Measurements from ENCODE around the gene PKNOX2. TPM values are rescaled to one million over a fixed set of nuclear protein-coding genes. Genes with fewer than 3 reads are reported as not detected.
A peak's percentile ranks its signal among the peaks of the same experiment; 100 is the strongest.

PKNOX2 gene, protein sequence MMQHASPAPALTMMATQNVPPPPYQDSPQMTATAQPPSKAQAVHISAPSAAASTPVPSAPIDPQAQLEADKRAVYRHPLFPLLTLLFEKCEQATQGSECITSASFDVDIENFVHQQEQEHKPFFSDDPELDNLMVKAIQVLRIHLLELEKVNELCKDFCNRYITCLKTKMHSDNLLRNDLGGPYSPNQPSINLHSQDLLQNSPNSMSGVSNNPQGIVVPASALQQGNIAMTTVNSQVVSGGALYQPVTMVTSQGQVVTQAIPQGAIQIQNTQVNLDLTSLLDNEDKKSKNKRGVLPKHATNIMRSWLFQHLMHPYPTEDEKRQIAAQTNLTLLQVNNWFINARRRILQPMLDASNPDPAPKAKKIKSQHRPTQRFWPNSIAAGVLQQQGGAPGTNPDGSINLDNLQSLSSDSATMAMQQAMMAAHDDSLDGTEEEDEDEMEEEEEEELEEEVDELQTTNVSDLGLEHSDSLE
- total RNA-seq, result under 1 TPM; 0.09 to 0.31 (median 0.14) TPM
- long read RNA-seq, result 0 reads

DNA sequence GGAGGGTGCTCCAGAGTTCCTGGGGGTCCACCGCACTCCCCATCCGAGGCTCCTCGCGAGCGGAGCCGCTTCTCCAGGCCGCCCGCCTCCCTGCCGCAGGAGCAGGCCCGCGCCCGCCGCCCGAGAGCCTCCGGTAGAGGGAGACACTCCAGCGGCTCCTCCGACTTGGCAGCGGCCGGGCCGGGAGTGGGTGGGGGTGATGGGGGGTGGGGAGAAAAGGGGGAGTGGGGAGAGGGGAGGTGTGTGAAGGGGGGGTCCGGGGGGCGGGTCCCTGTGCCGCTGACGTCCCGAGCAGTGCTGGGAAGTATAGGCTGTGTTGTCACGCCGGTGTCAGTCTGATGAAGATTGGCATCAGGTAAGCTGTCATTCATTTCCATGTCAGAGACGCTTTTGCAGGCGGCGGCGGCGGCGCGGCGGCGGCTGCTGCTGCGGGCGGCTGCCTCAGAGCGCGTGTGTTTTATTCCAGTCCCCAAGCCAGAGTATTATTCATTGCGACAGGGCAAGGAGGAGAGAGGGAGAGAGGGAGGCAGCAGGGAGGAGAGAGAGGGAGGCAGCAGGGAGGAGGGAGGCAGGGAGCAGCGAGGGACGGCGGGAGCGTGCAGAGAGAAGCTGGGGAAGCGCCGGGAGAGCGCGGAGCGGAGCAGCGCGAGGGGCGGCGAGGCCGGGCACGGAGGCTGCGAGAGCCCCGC, at the start of gene PKNOX2:
TSS of gene PKNOX2 (plus strand) at position 330 of the 689 bp plus-strand sequence. CDS start 186,555 bp downstream, outside the sequence.
- TF ChIP-seq, protein P1, sequence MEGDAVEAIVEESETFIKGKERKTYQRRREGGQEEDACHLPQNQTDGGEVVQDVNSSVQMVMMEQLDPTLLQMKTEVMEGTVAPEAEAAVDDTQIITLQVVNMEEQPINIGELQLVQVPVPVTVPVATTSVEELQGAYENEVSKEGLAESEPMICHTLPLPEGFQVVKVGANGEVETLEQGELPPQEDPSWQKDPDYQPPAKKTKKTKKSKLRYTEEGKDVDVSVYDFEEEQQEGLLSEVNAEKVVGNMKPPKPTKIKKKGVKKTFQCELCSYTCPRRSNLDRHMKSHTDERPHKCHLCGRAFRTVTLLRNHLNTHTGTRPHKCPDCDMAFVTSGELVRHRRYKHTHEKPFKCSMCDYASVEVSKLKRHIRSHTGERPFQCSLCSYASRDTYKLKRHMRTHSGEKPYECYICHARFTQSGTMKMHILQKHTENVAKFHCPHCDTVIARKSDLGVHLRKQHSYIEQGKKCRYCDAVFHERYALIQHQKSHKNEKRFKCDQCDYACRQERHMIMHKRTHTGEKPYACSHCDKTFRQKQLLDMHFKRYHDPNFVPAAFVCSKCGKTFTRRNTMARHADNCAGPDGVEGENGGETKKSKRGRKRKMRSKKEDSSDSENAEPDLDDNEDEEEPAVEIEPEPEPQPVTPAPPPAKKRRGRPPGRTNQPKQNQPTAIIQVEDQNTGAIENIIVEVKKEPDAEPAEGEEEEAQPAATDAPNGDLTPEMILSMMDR (IDR thresholded peaks at IDR 0.05), result peak; percentile 6 to 60 (median 56)
- TF ChIP-seq POLR2A (IDR thresholded peaks at IDR 0.05), result no peak
- WGBS (ENCODE audit: insufficient coverage, low coverage, low lambda C conversion rate, missing lambda C conversion rate), result 4% methylated on average over 30 of the region's 58 CpGs
- peaks cover 0 to 26% (median 5%) of the 10 kb centered on the region in 4 donors for H3K4me1 ChIP-seq
- peak within 1 kb of the TSS; percentile 43 to 53 (median 49) for H3K4me3 ChIP-seq
- no peaks in the 10 kb centered on the region for H3K9me3 ChIP-seq
- ATAC-seq, result peak; percentile 79 to 84 (median 80)
- peak within 1 kb of the TSS in 1 of 3 donors; percentile 13 for H3K27ac ChIP-seq
- peaks cover 0 to 7% of the 10 kb centered on the region in 2 donors for H3K27me3 ChIP-seq
- DNase-seq, result peak; percentile 70 to 82 (median 74)
- intact Hi-C loops (cut with DNase I), result loop anchor here (5.0 to 10.0 kb wide), 2 partner anchors 180 to 193 kb away; no protein-coding TSS in a partner anchor
- no peaks in the 10 kb centered on the region for H3K36me3 ChIP-seq

DNA sequence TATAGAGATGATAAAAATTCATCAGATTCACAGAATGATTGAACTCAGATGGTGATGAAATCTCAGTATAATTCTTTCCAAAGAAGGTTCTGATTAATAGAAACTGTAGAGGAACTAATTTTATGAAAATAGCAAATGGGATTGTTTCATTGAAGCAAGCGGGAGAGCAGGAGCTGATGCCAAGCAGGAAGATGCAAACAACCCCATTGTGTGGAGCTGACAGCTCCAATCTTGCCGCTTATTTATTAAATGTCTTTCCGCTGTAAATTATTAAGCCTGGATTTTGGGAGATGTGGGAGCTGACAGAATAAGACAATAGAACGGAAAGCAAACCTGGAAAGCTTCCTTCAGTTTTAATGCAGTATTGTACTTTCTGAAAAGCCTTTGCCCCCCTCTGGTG, 47.1 kb upstream of the PKNOX2 start:
- ATAC-seq (no peak), DNase-seq (no peak)
- Histone ChIP-seq H3K4me1 (no peaks in the 10 kb centered on the region), H3K27me3 (no peaks in the 10 kb centered on the region), H3K4me3 (no peak overlapping the region), H3K36me3 (no peaks in the 10 kb centered on the region), H3K27ac (no peak overlapping the region), H3K9me3 (no peaks in the 10 kb centered on the region)
- no peak for TF ChIP-seq POLR2A (IDR thresholded peaks at IDR 0.05)
- TF ChIP-seq, protein P1 (IDR thresholded peaks at IDR 0.05), result no peak
- 87% methylated on average over 4 of the region's 4 CpGs for WGBS (ENCODE audit: insufficient coverage, low coverage, low lambda C conversion rate, missing lambda C conversion rate)
- intact Hi-C loops (cut with DNase I), result no loop called here

DNA sequence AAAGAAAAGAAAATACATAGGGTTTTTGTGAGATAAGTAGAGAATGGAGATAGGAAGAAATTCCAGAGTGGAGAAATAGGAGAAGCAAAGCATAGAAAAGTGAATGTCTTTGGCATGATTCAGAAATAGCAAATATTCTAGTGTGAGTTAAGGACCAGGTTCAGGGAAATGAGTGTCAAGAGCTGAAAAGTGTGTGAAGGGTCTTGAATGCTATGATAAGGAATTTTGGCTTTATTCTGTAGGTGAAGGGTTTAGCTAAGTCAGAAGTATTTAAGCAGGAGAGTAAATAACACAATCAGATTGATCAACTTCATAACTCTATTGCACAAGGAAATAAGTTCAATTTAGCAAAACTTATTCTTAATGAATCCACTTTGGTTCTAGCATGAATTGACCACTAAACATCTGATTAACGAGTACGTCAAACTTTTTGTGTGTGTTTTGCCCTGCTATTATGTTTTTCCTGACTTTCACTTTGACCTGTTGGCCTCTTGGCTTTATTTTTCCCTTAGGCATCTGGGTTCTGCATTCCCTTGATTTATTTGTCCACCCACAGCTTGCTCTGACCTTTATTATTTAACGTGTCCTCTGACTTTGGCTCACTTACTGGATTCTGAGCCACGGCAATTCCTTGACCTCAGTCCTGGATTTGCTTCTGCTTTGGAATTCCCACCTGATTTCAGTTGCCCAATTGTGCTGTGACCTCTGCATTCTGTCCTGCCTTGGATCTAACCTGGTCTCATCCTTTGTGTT, 41.2 kb upstream of the PKNOX2 start:
- Histone ChIP-seq H3K4me1 (peaks cover 0 to 7% (median 0%) of the 10 kb centered on the region in 4 donors), H3K27ac (peak overlapping the region; percentile 50 to 62 (median 60)), H3K9me3 (no peaks in the 10 kb centered on the region), H3K27me3 (no peaks in the 10 kb centered on the region), H3K4me3 (peak overlapping the region in 2 of 3 donors; percentile 18 to 20), H3K36me3 (no peaks in the 10 kb centered on the region)
- 7% methylated on average over 4 of the region's 4 CpGs for WGBS (ENCODE audit: insufficient coverage, low coverage, low lambda C conversion rate, missing lambda C conversion rate)
- TF ChIP-seq POLR2A (IDR thresholded peaks at IDR 0.05), result no peak
- TF ChIP-seq, protein P1 (IDR thresholded peaks at IDR 0.05), result no peak
- DNase-seq (peak in 1 of 3 donors; percentile 72), ATAC-seq (peak; percentile 82 to 88 (median 86))
- intact Hi-C loops (cut with DNase I), result no loop called here

DNA sequence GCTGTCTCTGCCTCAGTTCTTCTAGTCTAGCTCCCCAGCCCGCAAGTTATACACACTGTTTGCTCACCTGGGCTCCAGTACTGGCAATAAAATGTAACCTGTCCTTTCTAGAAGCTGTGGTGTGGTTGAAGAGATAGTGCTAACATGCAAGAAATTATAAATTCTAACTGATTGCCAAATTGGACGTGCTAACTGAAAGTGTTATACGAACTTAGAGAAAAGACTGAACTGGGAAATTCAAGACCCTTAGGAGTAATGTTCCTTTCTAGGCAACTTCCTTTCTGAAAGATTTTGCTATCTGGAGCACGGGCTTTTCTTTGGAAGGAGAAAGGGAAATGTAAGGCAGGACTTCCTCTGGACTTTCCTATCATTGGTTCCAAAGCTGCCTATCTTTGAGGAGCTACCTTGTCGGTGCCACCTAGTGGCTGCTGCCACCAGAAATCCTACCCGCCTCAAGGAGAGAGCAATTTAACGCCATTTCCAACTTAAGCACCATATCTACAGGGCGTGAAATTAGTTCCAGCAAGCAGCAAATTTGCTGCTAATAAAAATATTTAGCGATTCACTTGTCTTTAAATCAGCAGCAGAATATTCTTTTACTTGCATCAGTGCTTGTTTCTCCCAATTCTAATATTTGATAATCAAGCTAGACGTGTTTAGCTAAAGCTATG, 40.5 kb upstream of the PKNOX2 start:
- DNase-seq (peak; percentile 61 to 70 (median 67)), ATAC-seq (peak; percentile 87 to 93 (median 92))
- H3K9me3 ChIP-seq, result no peaks in the 10 kb centered on the region
- no peaks in the 10 kb centered on the region for H3K27me3 ChIP-seq
- peaks cover 0 to 7% (median 0%) of the 10 kb centered on the region in 4 donors for H3K4me1 ChIP-seq
- H3K27ac ChIP-seq, result peak overlapping the region; percentile 50 to 62 (median 60)
- intact Hi-C loops (cut with DNase I), result no loop called here
- 37% methylated on average over 10 of the region's 10 CpGs for WGBS (ENCODE audit: insufficient coverage, low coverage, low lambda C conversion rate, missing lambda C conversion rate)
- no peak for TF ChIP-seq POLR2A (IDR thresholded peaks at IDR 0.05)
- TF ChIP-seq, protein P1 (IDR thresholded peaks at IDR 0.05), result peak; percentile 53 to 66 (median 64)
- H3K36me3 ChIP-seq, result no peaks in the 10 kb centered on the region
- peak overlapping the region in 2 of 3 donors; percentile 18 to 20 for H3K4me3 ChIP-seq
